Heart right ventricle (tissue), 16 donors: Measurements from ENCODE around the gene USO1. TPM values are rescaled to one million over a fixed set of nuclear protein-coding genes. Genes with fewer than 3 reads are reported as not detected.
"Not testable (repeated sequence)": the region's sequence is repeated elsewhere in the genome, so short reads cannot be mapped to it uniquely, and the experiment has no call there.

Experiments
- ATAC-seq, 8 donors: fragments of 200-7000 bp; cut with Tn5 transposase; one replicate each; pipeline ENCODE4 v1.9.1; 2020; ENCODE audit warnings: mild to moderate bottlenecking in 8 of 8, moderate library complexity in 8 of 8, moderate number of reproducible peaks in 1 of 8
- DNase-seq, 2 donors: peaks; one replicate each; pipeline ENCODE4 v3.0.0-alpha.2; 2020
- H3K27ac ChIP-seq, 10 donors: fragments of 200-600 bp; sonication (generic) in 2 of 10; one replicate each; pipeline versions ENCODE4 v1.5.0 to v1.8.0; 2020 to 2022; ENCODE audit warnings: mild to moderate bottlenecking in 3 of 10
- H3K27me3 ChIP-seq, 7 donors: fragments of 200-600 bp; one replicate each; pipeline ENCODE4 v1.8.0; 2021 to 2022; ENCODE audit warnings: mild to moderate bottlenecking in 2 of 7
- H3K36me3 ChIP-seq, 9 donors: fragments of 200-600 bp; sonication (generic) in 1 of 9; one replicate each; pipeline versions ENCODE4 v1.5.0 to v1.8.0; 2020 to 2022; ENCODE audit warnings: mild to moderate bottlenecking in 2 of 9
- H3K4me1 ChIP-seq, 9 donors: fragments of 200-600 bp; sonication (generic) in 1 of 9; one replicate each; pipeline versions ENCODE4 v1.5.0 to v1.8.0; 2020 to 2022; ENCODE audit warnings: mild to moderate bottlenecking in 4 of 9
- H3K4me3 ChIP-seq, 10 donors: fragments of 200-600 bp; sonication (generic) in 2 of 10; one replicate each; pipeline versions ENCODE4 v1.5.0 to v1.8.0; 2020 to 2022; ENCODE audit warnings: mild to moderate bottlenecking in 7 of 10, moderate library complexity in 2 of 10
- H3K9me3 ChIP-seq, 11 donors: fragments of 200-600 bp in 10 of 11; sonication (generic) in 2 of 11; one replicate each; pipeline versions ENCODE4 v1.5.0 to v1.8.0; 2013 to 2022; ENCODE audit warnings: mild to moderate bottlenecking in 2 of 11, control low read depth in 1 of 11, moderate library complexity in 1 of 11
- CTCF ChIP-seq, 9 donors: fragments of 200-600 bp; sonication (generic) in 2 of 9; IDR thresholded peaks; one replicate each; pipeline versions ENCODE4 v1.5.0 to v1.8.0; 2021 to 2022; ENCODE audit warnings: antibody characterized with exemption in 9 of 9, mild to moderate bottlenecking in 5 of 9, moderate library complexity in 1 of 9
- WGBS, 2 donors: extraction: QIAGEN DNeasy Blood & Tissue Kit; methylation state at CpG; one replicate each; pipeline ENCODE4 v1.1.7; 2013; ENCODE audit warnings: inconsistent platforms in 1 of 2; 5-methylcytosine and 5-hydroxymethylcytosine counted together
- intact Hi-C, 10 donors: fragments of 100-400 bp; cut with DNase I; formaldehyde crosslinking; loops; one replicate each; pipeline versions ENCODE4 v1.11.1 to v1.14.2; 2022
- polyA plus RNA-seq, 2 donors: library from polyadenylated mRNA; stranded (reverse); fragments of 200-250 nt; gene quantifications; one replicate each; pipeline ENCODE4 v1.2.3, GENCODE V29; 2013
- total RNA-seq, 10 donors: library from RNA; stranded (reverse); fragmentation: NEBNext Ultra II Directional in 3 of 10; extraction: Animal tissue kit (Norgen Biotek cat#: 25700) in 3 of 10; gene quantifications; one replicate each; pipeline versions ENCODE4 v1.2.1 to v1.2.4, GENCODE V29; 2021 to 2023
- donor health status: Arrhythmogenic right ventricular cardiomyopathy.
- donor health status: ischemic (EF 13 %, LVEDD 7.1; RV severe dilation, severe dysfunction).
- donor health status: healthy with polysubstance abuse.
- donor health status: DM: no; HTN: yes; CAD: no.
- donor health status: DM: no; HTN: no; CAD: no.
- donor health status: ischemic (EF 25% LVEDD 6.9; RV normal size, moderate dysfunction).
- donor health status: ischemic (EF 25% LVEDD 5.7; RV mildly dilated, moderate dysfunction).
- donor health status: healthy.
- donor health status: DM: yes; HTN: yes; CAD: no.
- donor health status: Ischemic cardiomyopathy.
- donor health status: ischemic (EF 35%, LVEDD 5.7; RV mildly dilated, moderate dysfunction).
- donor health status: nonischemic (EF 11% LVEDD 7.7; RV severe dilation, severe dysfunction).
- donor health status: DM: yes; HTN: yes; CAD: no.
- donor health status: PGD.
- donor health status: ischemic (EF 29% LVEDD 5.4; RV normal size, mild dysfunction).
- donor health status: nonischemic (EF 23%, LVEDD 6.1; RV moderate dilation, normal function).

Gene USO1
- total and polyA plus RNA-seq, 12 donors: 43.8 to 98.7 (median 79.6) TPM

DNA sequence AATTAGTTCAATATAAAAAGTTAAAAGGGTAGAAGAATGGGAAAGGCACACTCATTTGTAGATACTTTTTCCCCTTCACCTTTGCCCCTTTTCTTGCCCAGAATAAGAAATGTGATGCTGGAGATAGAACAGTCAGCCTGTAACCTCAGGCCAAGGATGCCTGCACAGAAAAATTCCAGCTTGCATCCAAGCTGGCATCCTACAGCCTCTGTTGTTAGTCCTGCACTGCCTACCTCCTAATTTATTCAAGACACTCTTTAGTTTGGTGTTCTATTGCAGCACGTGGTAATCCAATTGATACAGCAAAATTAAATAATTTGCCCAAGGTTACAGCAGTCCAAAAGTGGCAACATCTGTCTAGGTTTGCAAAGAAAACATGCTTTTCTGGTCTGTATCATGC lies 9.7 kb upstream of the USO1 start:
- H3K4me3 ChIP-seq: no peak overlapping the region
- intact Hi-C loops: no loop called here
- 71 to 93% methylated on average over 1 of the region's 1 CpG for WGBS, 2 donors
- ATAC-seq: no peak
- peaks cover 0 to 29% (median 12%) of the 10 kb centered on the region in 9 donors for H3K4me1 ChIP-seq
- peak overlapping the region in 2 of 10 donors; percentile 19 to 51 for H3K27ac ChIP-seq
- H3K36me3 ChIP-seq: peaks cover 0 to 10% (median 0%) of the 10 kb centered on the region in 9 donors
- H3K9me3 ChIP-seq: no peaks in the 10 kb centered on the region
- no peak for DNase-seq
- TF ChIP-seq CTCF (IDR thresholded peaks at IDR 0.05): no peak
- H3K27me3 ChIP-seq: no peaks in the 10 kb centered on the region

- 58 to 68% methylated on average over 4 of the region's 4 CpGs for WGBS, 2 donors
- ATAC-seq: peak in 2 of 8 donors; percentile 33 to 49
Observed at GRCh38 chr4:75715105-75715799, 9.1 kb upstream of the USO1 start.

DNA sequence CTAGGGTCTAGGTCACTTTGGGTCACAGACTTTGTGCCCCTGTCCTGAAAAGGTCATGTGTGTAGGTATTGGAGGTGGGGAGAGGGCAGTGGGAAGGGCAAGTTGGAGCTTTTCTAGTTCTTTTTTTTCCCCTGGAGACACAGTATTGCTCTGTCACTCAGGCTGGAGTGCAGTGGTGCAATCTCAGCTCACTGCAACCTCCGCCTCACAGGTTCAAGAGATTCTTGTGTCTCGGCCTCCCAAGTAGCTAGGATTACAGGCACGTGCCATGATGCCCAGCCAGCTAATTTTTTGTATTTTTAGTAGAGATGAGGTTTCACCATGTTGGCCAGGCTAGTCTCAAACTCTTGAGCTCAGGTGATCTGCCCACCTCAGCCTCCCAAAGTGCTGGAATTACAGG lies 8.3 kb upstream of the USO1 start:
- H3K27me3 ChIP-seq, DNase-seq, H3K27ac ChIP-seq, H3K36me3 ChIP-seq, H3K4me3 ChIP-seq, intact Hi-C loops, ATAC-seq, H3K9me3 ChIP-seq: not testable (repeated sequence)
- H3K4me1 ChIP-seq: peaks cover 0 to 28% (median 12%) of the 10 kb centered on the region in 9 donors
- 67 to 97% methylated on average over 3 of the region's 3 CpGs for WGBS, 2 donors

More at GRCh38 chr4:75715105-75715799, 9.1 kb upstream of the USO1 start:
- no peak overlapping the region for H3K4me3 ChIP-seq
- no peaks in the 10 kb centered on the region for H3K27me3 ChIP-seq
- H3K36me3 ChIP-seq: peaks cover 0 to 10% (median 0%) of the 10 kb centered on the region in 9 donors
- TF ChIP-seq CTCF (IDR thresholded peaks at IDR 0.05): no peak
- peak overlapping the region in 2 of 10 donors; percentile 19 to 51 for H3K27ac ChIP-seq
- intact Hi-C loops: no loop called here
- DNase-seq: no peak
- peaks cover 0 to 28% (median 12%) of the 10 kb centered on the region in 9 donors for H3K4me1 ChIP-seq
- no peaks in the 10 kb centered on the region for H3K9me3 ChIP-seq

DNA sequence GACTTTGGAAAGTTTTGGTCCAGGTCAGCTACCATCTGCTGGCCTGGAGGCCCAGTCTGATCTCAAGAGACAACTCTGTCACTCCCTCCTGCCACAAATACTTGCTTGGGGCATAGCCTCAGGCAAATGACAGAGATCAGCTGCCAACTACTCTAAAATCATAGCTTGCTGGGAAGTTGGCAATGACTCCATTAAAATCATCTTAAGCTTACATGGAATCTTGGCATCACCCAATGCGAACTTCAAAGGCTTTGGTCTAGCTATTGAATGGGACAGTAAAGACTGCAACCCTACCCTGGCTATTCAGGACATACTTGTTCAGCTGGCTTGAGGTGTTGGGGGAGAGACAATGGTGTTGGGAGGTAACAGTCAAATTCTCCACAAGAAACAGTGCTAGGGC lies 7.0 kb upstream of the USO1 start:
- no peak overlapping the region for H3K27ac ChIP-seq
- H3K4me1 ChIP-seq: peaks cover 0 to 33% (median 16%) of the 10 kb centered on the region in 9 donors
- peaks cover 0 to 10% (median 0%) of the 10 kb centered on the region in 9 donors for H3K36me3 ChIP-seq
- no peak for TF ChIP-seq CTCF (IDR thresholded peaks at IDR 0.05)
- no peak for DNase-seq
- H3K4me3 ChIP-seq: no peak overlapping the region
- H3K27me3 ChIP-seq: no peaks in the 10 kb centered on the region
- ATAC-seq: no peak
- intact Hi-C loops: no loop called here
- H3K9me3 ChIP-seq: no peaks in the 10 kb centered on the region
- WGBS, 2 donors: 91 to 94% methylated on average over 1 of the region's 1 CpG

DNA sequence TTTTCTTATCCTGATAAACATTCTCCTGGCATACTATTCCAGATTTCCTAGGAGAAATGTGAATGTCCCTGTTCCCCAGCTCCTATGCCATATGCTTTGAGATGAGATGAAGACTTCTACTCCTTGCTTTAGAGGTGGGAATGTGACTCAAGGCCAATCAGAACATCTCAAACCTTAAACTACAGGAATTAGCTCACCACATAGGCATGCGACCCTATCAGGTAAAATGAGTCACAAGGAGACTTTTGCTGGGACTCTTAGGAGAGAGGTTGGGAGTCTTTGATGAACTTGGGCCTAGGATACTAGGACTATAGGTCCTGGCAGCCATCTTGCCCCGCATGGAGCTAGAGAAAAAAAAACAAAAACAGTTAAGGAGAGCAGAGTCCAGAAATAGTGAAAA lies 5.8 kb upstream of the USO1 start:
- H3K27ac ChIP-seq: no peak overlapping the region
- H3K4me3 ChIP-seq: no peak overlapping the region
- ATAC-seq (no peak), DNase-seq (no peak)
- no peak for TF ChIP-seq CTCF (IDR thresholded peaks at IDR 0.05)
- intact Hi-C loops: no loop called here
- H3K9me3 ChIP-seq: no peaks in the 10 kb centered on the region
- WGBS, 2 donors: 93% methylated on average over 2 of the region's 2 CpGs
- peaks cover 0 to 10% (median 0%) of the 10 kb centered on the region in 9 donors for H3K36me3 ChIP-seq
- H3K27me3 ChIP-seq: no peaks in the 10 kb centered on the region
- H3K4me1 ChIP-seq: peaks cover 0 to 38% (median 27%) of the 10 kb centered on the region in 9 donors
